HepG2 (cell line): ENCODE measurements around the gene NOS1AP. TPM values are rescaled to one million over a fixed set of nuclear protein-coding genes. Genes with fewer than 3 reads are reported as not detected.

Source experiments
- ATAC-seq: fragments of 200-7000 bp; cut with Tn5 transposase; 3 replicates; pipeline ENCODE4 v1.9.1; 2020; ENCODE audit warnings: mild to moderate bottlenecking, moderate library complexity
- BruUV-seq: library from RNA; stranded (reverse); fragments of 400-500 nt; replicated peaks from 2 replicates; lab custom pipeline; 2021; lab: Mats Ljungman, UMichigan
- CTCF ChIA-PET: fragments of 300-600 bp; formaldehyde crosslinking; extraction: SDS; loops from one replicate; lab custom pipeline; 2021; ENCODE audit warnings: low total read pairs, inconsistent platforms, low intra/inter-chr PET ratio; lab: Yijun Ruan, JAX
- POLR2A ChIA-PET: fragments of 350-600 bp; sonication (Branson Sonifier 250); formaldehyde crosslinking; loops from one replicate; lab custom pipeline; 2020; ENCODE audit warnings: antibody characterized with exemption, inconsistent platforms; lab: Yijun Ruan, JAX
- DNase-seq: peaks from one replicate; pipeline ENCODE4 v3.0.0-alpha.2; 2015; ENCODE audit warnings: low spot score
- FAIRE-seq: peaks from 3 replicates; lab custom pipeline; 2011; peaks lifted over from hg19 to GRCh38; lab: Jason Lieb, UNC
- H2AFZ ChIP-seq: one replicate; pipeline ENCODE4 v1.6.1; 2011; ENCODE audit warnings: low read length, inconsistent platforms
- H3K27ac ChIP-seq: fragments of 300-600 bp; 3 replicates; pipeline ENCODE4 v1.8.0; 2011; ENCODE audit warnings: mixed run types, mild to moderate bottlenecking, mixed read lengths, low read length, inconsistent platforms; ENCODE audit not compliant: insufficient read depth; ENCODE audit errors: extremely low read length
- H3K27me3 ChIP-seq, 2 experiments: fragments of 200-600 bp in 1 of 2; 2 replicates in 1 of 2; 3 replicates in 1 of 2; pipeline versions ENCODE4 v1.6.0 to v1.8.0; 2011; ENCODE audit warnings: low read length in 2 of 2, mild to moderate bottlenecking in 2 of 2, moderate library complexity in 2 of 2, inconsistent platforms in 1 of 2; ENCODE audit not compliant: insufficient read depth in 2 of 2, control insufficient read depth in 1 of 2
- H3K36me3 ChIP-seq, 2 experiments: fragments of 200-600 bp in 1 of 2; replicated peaks in 1 of 2; 2 replicates in 1 of 2; 3 replicates in 1 of 2; pipeline versions ENCODE4 v1.5.1 to v1.8.0; 2011; ENCODE audit warnings: low read length in 2 of 2, inconsistent platforms in 1 of 2; ENCODE audit not compliant: insufficient read depth in 2 of 2, control insufficient read depth in 1 of 2
- H3K4me1 ChIP-seq: 2 replicates; pipeline ENCODE4 v1.5.1; 2012; ENCODE audit warnings: low read length, inconsistent platforms; ENCODE audit not compliant: insufficient read depth
- H3K4me2 ChIP-seq: 2 replicates; pipeline ENCODE4 v1.6.0; 2011; ENCODE audit warnings: low read depth, low read length, inconsistent platforms
- H3K4me3 ChIP-seq, 3 experiments: fragments of 200-600 bp in 1 of 3; sonication (generic), shearing (Covaris generic) in 1 of 3; replicated peaks in 1 of 3; 2 replicates each; pipeline ENCODE4 v1.5.1; 2011 to 2016; ENCODE audit warnings: low read length in 3 of 3, inconsistent platforms in 2 of 3, low read depth in 2 of 3, mild to moderate bottlenecking in 2 of 3, control low read depth in 1 of 3, mixed read lengths in 1 of 3; ENCODE audit not compliant: insufficient read depth in 1 of 3
- H3K79me2 ChIP-seq: one replicate; pipeline ENCODE4 v1.6.1; 2011; ENCODE audit warnings: low read length, inconsistent platforms; ENCODE audit not compliant: insufficient read depth
- H3K9ac ChIP-seq: 2 replicates; pipeline ENCODE4 v1.6.0; 2011; ENCODE audit warnings: mild to moderate bottlenecking, low read depth, low read length, inconsistent platforms; ENCODE audit not compliant: insufficient read depth
- H3K9me3 ChIP-seq: 2 replicates; pipeline ENCODE4 v1.5.1; 2012; ENCODE audit warnings: mild to moderate bottlenecking, low read length
- H4K20me1 ChIP-seq: 2 replicates; pipeline ENCODE4 v1.6.0; 2011; ENCODE audit warnings: inconsistent platforms, mild to moderate bottlenecking, low read length, moderate library complexity; ENCODE audit not compliant: insufficient read depth
- CENPX ChIP-seq: sonication (generic); formaldehyde crosslinking; IDR thresholded peaks from 2 replicates; pipeline ENCODE4 v1.9.0; 2021; ENCODE audit warnings: mild to moderate bottlenecking, missing genetic modification reagents, moderate library complexity
- HDAC6 ChIP-seq: fragments of 200-600 bp; sonication (generic); IDR thresholded peaks from 2 replicates; pipeline ENCODE4 v1.7.0; 2017; ENCODE audit warnings: mild to moderate bottlenecking, antibody characterized with exemption, low read length, low read depth
- HNRNPL ChIP-seq: fragments of 200-400 bp; formaldehyde crosslinking; IDR thresholded peaks from 2 replicates; pipeline ENCODE4 v1.6.1; 2017; ENCODE audit warnings: mild to moderate bottlenecking, low read depth, low read length
- NCOR1 ChIP-seq: fragments of 200-600 bp; sonication (generic); IDR thresholded peaks from 2 replicates; pipeline ENCODE4 v1.7.0; 2017; ENCODE audit warnings: antibody characterized with exemption, low read length, borderline replicate concordance
- NFE2L2 ChIP-seq: fragments of 150-350 bp; IDR thresholded peaks from 2 replicates; pipeline ENCODE4 v1.6.1; 2014; ENCODE audit warnings: low read length
- RFX1 ChIP-seq: fragments of 450-650 bp; IDR thresholded peaks from 2 replicates; pipeline ENCODE4 v1.6.1; 2017
- SIX4 ChIP-seq: sonication (generic); formaldehyde crosslinking; IDR thresholded peaks from 2 replicates; pipeline ENCODE4 v1.4.0; 2020; ENCODE audit warnings: missing genetic modification reagents
- TAF15 ChIP-seq: fragments of 200-400 bp; formaldehyde crosslinking; IDR thresholded peaks from one replicate; pipeline ENCODE4 v1.6.1; 2018; ENCODE audit warnings: mild to moderate bottlenecking, low read depth, low read length; ENCODE audit not compliant: poor library complexity, severe bottlenecking
- ZNF264 ChIP-seq: sonication (generic); formaldehyde crosslinking; IDR thresholded peaks from 2 replicates; pipeline ENCODE4 v1.4.0; 2020; ENCODE audit warnings: missing genetic modification reagents
- ZNF629 ChIP-seq: sonication (generic); formaldehyde crosslinking; conservative IDR thresholded peaks from 2 replicates; pipeline ENCODE4 v1.5.0; 2020; ENCODE audit warnings: missing genetic modification reagents
- ZNF761 ChIP-seq: sonication (generic); formaldehyde crosslinking; conservative IDR thresholded peaks from 2 replicates; pipeline ENCODE4 v1.4.0; 2020; ENCODE audit warnings: mild to moderate bottlenecking, missing genetic modification reagents
- WGBS: methylation state at CpG from one replicate; pipeline ENCODE4 v1.1.6; 2017; ENCODE audit warnings: low lambda C conversion rate; 5-methylcytosine and 5-hydroxymethylcytosine counted together
- in situ Hi-C: cut with HindIII; loops from 2 replicates; pipeline ENCODE4 v1.10.0; 2017; ENCODE audit warnings: low pct_unique_long_range_greater_than_20kb; ENCODE audit not compliant: extremely low pct_ligation_motif_present
- intact Hi-C: fragments of 100-400 bp; cut with micrococcal nuclease; formaldehyde crosslinking; loops from one replicate; pipeline ENCODE4 v1.10.0; 2022; ENCODE audit not compliant: unreplicated experiment
- polyA plus RNA-seq, 8 experiments: library from polyadenylated mRNA; depleted of rRNA in 3 of 8; stranded (reverse) in 7 of 8; unstranded in 1 of 8; fragments of >200 nt; fragmentation: Illumina TruSeq in 4 of 8; extraction: Trizol in 4 of 8; gene quantifications; 2 replicates each; pipeline versions ENCODE4 v1.2.1 to v1.2.3, GENCODE V29; 2011 to 2016; ENCODE audit warnings: low read depth in 4 of 8, missing spikeins in 1 of 8, mixed read lengths in 1 of 8; ENCODE audit not compliant: insufficient read depth in 1 of 8
- total RNA-seq, 5 experiments: library from RNA; depleted of rRNA; stranded (reverse); fragments of >200 nt; fragmentation: Illumina TruSeq; extraction: Trizol; gene quantifications; 2 replicates each; pipeline ENCODE4 v1.2.3, GENCODE V29; 2016; ENCODE audit warnings: low read depth in 1 of 5
- TF ChIP-seq, protein P1 (sequence below): sonication (generic); formaldehyde crosslinking; IDR thresholded peaks from 2 replicates; pipeline ENCODE4 v1.4.0; 2020; ENCODE audit warnings: missing genetic modification reagents
- TF ChIP-seq, protein P2 (sequence below): IDR thresholded peaks from 2 replicates; pipeline ENCODE4 v1.6.1; 2016
- TF ChIP-seq, protein P3 (sequence below): sonication (generic); formaldehyde crosslinking; IDR thresholded peaks from 2 replicates; pipeline ENCODE4 v1.5.0; 2020; ENCODE audit warnings: missing genetic modification reagents

The NOS1AP gene
- total and polyA plus RNA-seq, 2 of the 13 experiments (the other 11 are each of a cell fraction or from before 2014, with no cell fraction given): 2.0 to 3.3 TPM

DNA sequence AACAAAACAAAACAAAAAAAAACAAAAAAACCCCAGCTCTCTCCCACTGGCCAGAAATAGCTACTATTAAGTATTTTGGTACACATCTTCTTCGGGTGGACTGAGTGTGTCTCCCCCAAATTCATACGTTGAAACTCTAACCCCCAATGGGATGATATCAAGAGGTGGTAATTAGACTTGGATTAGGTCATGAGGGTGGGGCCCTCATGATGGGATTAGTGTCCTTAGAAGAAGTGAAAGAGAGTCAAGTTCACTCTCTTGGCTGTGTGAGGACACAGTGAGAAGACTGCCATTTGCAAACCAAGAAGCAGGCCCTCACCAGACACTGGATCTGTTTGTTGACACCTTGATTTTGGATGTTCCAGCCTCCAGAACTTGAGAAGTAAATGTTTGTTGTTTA is 116.9 kb downstream of the NOS1AP start:
- H3K79me2 ChIP-seq: peaks cover 2% of the 10 kb centered on the region
- WGBS: 68% methylated on average over 2 of the region's 2 CpGs
- H3K27me3 ChIP-seq: no peaks in the 10 kb centered on the region
- no peak overlapping the region for H3K4me3 ChIP-seq
- H3K27ac ChIP-seq: no peak overlapping the region
- DNase-seq (no peak), FAIRE-seq (no peak), ATAC-seq (no peak)
- peaks cover 0 to 3% of the 10 kb centered on the region in 2 experiments; a peak in 1 of 5 replicates for H3K36me3 ChIP-seq
- POLR2A ChIA-PET: no interaction called here
- CTCF ChIA-PET: no interaction called here
- H4K20me1 ChIP-seq: no peaks in the 10 kb centered on the region
- peaks cover 8% of the 10 kb centered on the region for H3K4me1 ChIP-seq
- in situ Hi-C loops (no loop called here), intact Hi-C loops (no loop called here)
- no peak overlapping the region for H3K4me2 ChIP-seq
- no peak overlapping the region for H2AFZ ChIP-seq
- TF ChIP-seq, protein P1, sequence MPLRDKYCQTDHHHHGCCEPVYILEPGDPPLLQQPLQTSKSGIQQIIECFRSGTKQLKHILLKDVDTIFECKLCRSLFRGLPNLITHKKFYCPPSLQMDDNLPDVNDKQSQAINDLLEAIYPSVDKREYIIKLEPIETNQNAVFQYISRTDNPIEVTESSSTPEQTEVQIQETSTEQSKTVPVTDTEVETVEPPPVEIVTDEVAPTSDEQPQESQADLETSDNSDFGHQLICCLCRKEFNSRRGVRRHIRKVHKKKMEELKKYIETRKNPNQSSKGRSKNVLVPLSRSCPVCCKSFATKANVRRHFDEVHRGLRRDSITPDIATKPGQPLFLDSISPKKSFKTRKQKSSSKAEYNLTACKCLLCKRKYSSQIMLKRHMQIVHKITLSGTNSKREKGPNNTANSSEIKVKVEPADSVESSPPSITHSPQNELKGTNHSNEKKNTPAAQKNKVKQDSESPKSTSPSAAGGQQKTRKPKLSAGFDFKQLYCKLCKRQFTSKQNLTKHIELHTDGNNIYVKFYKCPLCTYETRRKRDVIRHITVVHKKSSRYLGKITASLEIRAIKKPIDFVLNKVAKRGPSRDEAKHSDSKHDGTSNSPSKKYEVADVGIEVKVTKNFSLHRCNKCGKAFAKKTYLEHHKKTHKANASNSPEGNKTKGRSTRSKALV (CRISPR knock-in tag): no peak
- peak; percentile 98 for TF ChIP-seq ZNF264 (CRISPR knock-in tag)
- no peaks in the 10 kb centered on the region for H3K9me3 ChIP-seq
- BruUV-seq: no TSS peak
- H3K9ac ChIP-seq: no peak overlapping the region

DNA sequence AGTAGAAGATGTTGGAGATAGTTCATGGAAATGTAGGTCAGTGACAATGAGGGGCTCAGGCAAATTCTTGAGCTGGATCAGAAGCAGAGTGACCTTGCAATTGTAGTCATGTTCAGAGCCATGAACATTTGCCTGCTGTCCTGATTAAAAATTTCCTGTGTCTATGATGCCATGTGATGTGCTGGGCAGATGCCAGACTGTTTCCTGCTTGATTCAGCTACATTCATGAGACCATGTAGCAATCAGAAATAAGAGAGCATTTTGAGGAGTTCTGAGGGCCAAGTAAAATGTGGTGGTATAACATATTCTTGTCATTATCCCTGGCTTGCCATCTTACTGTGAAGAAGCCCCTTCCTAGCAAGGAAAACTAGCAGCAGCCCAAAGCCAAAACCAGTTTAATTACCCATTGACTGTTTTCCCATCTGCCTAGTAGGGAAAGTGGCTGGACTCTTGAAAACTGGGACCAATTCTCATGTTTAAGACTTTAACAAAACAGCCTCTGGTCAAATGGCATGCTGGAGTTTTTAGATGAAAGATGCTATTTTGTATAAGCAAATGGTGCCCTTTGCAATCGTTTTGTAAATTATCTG is 118.3 kb downstream of the NOS1AP start:
- no peak overlapping the region for H3K9ac ChIP-seq
- BruUV-seq: no TSS peak
- H3K4me2 ChIP-seq: no peak overlapping the region
- no peaks in the 10 kb centered on the region for H4K20me1 ChIP-seq
- 74% methylated on average over 1 of the region's 1 CpG for WGBS
- POLR2A ChIA-PET: no interaction called here
- no peak overlapping the region for H2AFZ ChIP-seq
- no peak overlapping the region for H3K27ac ChIP-seq
- H3K4me3 ChIP-seq: no peak overlapping the region
- DNase-seq (no peak), FAIRE-seq (no peak), ATAC-seq (no peak)
- no peaks in the 10 kb centered on the region for H3K9me3 ChIP-seq
- peaks cover 0 to 3% of the 10 kb centered on the region in 2 experiments; a peak in 1 of 5 replicates for H3K36me3 ChIP-seq
- peaks cover 18% of the 10 kb centered on the region for H3K4me1 ChIP-seq
- CTCF ChIA-PET: no interaction called here
- no peaks in the 10 kb centered on the region for H3K27me3 ChIP-seq
- in situ Hi-C loops: no loop called here
- intact Hi-C loops: no loop called here
- H3K79me2 ChIP-seq: peaks cover 10% of the 10 kb centered on the region
- TF ChIP-seq ZNF629 (CRISPR knock-in tag) (no peak), CENPX (CRISPR knock-in tag) (no peak), NCOR1 (no peak), SIX4 (CRISPR knock-in tag) (no peak), HNRNPL (no peak), RFX1 (no peak), HDAC6 (no peak), TAF15 (no peak), ZNF761 (CRISPR knock-in tag) (no peak), NFE2L2 (no peak)
- TF ChIP-seq, protein P2, sequence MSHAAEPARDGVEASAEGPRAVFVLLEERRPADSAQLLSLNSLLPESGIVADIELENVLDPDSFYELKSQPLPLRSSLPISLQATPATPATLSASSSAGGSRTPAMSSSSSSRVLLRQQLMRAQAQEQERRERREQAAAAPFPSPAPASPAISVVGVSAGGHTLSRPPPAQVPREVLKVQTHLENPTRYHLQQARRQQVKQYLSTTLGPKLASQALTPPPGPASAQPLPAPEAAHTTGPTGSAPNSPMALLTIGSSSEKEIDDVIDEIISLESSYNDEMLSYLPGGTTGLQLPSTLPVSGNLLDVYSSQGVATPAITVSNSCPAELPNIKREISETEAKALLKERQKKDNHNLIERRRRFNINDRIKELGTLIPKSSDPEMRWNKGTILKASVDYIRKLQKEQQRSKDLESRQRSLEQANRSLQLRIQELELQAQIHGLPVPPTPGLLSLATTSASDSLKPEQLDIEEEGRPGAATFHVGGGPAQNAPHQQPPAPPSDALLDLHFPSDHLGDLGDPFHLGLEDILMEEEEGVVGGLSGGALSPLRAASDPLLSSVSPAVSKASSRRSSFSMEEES: no peak
- TF ChIP-seq, protein P3, sequence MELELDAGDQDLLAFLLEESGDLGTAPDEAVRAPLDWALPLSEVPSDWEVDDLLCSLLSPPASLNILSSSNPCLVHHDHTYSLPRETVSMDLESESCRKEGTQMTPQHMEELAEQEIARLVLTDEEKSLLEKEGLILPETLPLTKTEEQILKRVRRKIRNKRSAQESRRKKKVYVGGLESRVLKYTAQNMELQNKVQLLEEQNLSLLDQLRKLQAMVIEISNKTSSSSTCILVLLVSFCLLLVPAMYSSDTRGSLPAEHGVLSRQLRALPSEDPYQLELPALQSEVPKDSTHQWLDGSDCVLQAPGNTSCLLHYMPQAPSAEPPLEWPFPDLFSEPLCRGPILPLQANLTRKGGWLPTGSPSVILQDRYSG (CRISPR knock-in tag): no peak
